Measurements from ENCODE around the gene GPR161.

GRCh38 chr1:168035345-168035744 lies 101.4 kb downstream of the GPR161 start:
- TF ChIP-seq SIN3A (IDR thresholded peaks at IDR 0.05; ENCODE audit: borderline replicate concordance, insufficient read depth, low read depth, low read length) (no peak), CTCF (IDR thresholded peaks at IDR 0.05) (no peak), POLR2AphosphoS5 (IDR thresholded peaks at IDR 0.05; ENCODE audit: low read depth, low read length) (no peak)
